ENCODE data around the gene SEMA4B. TPM values are rescaled to one million over a fixed set of nuclear protein-coding genes. Genes with fewer than 3 reads are reported as not detected.

SEMA4B gene, protein sequence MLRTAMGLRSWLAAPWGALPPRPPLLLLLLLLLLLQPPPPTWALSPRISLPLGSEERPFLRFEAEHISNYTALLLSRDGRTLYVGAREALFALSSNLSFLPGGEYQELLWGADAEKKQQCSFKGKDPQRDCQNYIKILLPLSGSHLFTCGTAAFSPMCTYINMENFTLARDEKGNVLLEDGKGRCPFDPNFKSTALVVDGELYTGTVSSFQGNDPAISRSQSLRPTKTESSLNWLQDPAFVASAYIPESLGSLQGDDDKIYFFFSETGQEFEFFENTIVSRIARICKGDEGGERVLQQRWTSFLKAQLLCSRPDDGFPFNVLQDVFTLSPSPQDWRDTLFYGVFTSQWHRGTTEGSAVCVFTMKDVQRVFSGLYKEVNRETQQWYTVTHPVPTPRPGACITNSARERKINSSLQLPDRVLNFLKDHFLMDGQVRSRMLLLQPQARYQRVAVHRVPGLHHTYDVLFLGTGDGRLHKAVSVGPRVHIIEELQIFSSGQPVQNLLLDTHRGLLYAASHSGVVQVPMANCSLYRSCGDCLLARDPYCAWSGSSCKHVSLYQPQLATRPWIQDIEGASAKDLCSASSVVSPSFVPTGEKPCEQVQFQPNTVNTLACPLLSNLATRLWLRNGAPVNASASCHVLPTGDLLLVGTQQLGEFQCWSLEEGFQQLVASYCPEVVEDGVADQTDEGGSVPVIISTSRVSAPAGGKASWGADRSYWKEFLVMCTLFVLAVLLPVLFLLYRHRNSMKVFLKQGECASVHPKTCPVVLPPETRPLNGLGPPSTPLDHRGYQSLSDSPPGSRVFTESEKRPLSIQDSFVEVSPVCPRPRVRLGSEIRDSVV
- total RNA-seq, result 23.9 and 27.2 TPM in 2 replicates

DNA sequence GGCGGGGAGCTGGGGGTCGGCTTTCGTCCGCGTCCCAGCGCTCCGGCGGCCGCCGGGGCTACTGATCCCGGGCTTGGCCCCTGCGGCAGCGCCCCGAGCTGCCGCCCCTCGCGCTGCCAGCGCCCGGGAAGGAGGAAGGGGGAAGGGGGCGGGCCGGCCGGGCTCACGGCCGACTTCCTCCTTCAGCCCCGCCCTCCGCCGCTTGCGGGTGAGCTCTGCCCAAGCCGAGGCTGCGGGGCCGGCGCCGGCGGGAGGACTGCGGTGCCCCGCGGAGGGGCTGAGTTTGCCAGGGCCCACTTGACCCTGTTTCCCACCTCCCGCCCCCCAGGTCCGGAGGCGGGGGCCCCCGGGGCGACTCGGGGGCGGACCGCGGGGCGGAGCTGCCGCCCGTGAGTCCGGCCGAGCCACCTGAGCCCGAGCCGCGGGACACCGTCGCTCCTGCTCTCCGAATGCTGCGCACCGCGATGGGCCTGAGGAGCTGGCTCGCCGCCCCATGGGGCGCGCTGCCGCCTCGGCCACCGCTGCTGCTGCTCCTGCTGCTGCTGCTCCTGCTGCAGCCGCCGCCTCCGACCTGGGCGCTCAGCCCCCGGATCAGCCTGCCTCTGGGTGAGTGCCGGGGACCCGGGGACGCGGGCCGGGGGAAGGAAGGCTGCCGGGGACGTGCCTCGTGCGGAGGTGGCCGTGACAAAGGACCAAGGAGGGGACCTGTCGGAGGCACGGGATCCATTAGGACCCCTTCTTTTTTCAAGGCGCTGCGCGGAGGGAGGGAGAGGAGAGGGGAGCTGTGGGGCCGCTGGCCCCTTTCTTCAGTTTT lies at the start of gene SEMA4B:
Gene SEMA4B, plus strand, starts transcription at position 201 of the 814 bp plus-strand sequence. Its CDS starts 249 bp downstream, at position 450.

DNA sequence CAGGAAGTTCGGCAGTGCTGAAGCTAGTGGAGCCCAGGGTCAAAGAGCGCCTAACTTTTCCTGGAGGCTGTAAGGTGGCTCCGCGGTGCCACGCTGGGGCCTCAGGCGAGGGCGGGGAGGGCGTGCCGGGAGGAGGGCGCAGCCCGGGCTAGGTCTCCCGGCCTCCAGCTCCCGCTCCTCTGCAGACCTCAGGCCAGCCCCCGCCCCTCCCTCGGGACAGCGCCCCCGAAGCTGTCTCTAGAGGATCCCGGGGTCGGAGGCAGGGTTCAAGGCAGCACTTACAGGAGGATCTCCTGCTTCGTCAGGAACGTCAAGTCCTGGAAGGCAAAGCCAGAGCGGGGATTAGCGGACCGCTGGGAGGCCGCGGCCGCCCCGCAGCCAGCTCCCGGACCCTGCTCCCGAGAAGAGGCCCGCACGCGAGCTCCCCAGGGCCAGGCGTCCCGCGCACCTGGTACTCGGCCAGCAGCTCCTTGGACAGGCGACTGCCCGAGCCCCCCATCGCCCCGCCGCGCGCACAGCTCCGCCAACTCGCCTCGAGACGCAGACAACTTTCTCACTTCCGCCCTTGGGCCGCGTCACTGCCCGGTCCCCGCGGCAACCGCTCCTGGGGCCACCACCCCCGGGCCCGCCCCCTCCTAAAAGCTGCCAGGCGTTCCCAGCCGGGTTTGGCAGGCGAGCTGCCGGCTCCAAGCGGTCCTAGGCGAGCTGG lies 32.4 kb downstream of the SEMA4B start, which contains the start of gene CIB1:
Gene CIB1, minus strand, starts transcription at position 555 of the 709 bp plus-strand sequence. Its CDS starts 56 bp downstream, at position 499.

DNA sequence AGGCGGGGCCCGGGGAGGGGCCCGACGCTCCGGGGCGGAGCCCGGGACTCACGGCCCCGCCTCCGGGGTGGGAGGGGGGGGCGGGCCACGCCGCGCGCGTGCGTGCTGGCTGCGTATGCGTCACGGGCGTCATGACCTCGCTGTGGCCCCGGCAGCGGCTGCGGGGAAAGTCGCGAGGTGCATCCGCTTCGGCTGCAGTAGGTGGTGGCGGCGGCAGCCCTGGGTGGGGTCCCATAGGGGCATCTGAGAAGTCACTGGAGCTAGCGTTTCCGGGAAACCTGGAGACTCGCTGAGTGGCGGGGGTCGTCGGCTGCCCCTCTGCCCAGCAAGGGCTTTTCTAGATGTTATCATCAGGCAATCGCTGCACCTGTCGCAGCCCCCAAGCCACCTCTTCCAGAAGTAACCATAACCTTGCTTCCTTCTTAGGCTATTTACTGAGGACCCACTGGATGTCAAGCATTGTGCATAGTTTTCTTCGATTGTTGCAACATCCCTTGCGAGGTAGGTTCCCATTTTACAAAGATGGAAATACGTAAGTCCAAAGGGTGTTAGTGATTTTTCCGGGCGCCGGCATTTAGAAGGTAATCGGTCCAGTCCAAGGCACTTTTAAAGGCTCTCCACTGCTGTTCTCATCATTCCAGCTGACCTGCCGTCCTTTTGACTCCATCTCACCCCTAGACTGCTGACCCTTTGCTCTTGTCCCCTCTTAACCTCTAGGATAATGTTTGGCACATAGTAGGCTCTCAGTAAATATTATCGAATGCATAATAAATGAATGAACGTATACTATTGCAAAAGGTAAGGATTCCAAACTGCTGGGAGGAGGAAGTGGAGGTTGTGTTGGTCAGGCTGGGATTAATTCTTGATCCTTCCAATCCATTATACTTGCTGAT lies 33.2 kb downstream of the SEMA4B start, which contains the start of gene GDPGP1:
Gene GDPGP1, plus strand, starts transcription at position 114 of the 893 bp plus-strand sequence. CDS start 6,700 bp downstream, outside the sequence.

DNA sequence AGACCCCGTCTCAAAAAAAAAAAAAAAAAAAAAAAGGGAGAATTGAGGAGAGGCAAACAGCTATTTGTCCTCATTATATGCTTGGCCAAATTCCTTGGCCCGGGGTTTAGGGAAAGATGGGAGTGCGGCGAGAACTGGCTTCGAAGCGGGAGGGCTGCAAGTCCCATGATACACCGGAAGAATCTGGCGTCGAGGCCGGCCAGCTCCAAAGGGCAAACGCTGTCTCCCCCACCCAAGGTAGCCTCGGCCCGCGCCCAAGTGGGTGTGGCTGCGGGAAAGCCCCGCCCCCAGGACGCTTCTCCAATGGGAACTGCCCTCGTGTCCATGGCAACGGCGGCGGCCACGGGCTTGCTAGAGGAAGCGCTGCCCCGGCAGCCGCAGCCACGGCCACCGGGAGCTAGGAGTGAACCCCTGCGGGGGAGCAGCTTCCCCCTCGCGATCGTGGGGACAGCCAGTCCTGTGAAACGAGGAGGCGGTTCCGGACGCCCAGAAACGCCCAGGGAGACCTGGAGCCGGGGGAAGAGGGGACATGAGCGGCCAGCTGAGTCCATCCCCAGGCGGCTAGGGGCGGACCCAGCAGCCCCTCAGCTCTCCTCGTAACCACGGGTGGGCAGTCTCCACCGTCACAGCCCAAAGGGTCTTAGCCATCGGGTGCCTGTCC lies 48.2 kb downstream of the SEMA4B start, which contains the start of gene TTLL13:
Gene TTLL13, plus strand, starts transcription at position 354 of the 661 bp plus-strand sequence. CDS start 1,075 bp downstream, outside the sequence.

DNA sequence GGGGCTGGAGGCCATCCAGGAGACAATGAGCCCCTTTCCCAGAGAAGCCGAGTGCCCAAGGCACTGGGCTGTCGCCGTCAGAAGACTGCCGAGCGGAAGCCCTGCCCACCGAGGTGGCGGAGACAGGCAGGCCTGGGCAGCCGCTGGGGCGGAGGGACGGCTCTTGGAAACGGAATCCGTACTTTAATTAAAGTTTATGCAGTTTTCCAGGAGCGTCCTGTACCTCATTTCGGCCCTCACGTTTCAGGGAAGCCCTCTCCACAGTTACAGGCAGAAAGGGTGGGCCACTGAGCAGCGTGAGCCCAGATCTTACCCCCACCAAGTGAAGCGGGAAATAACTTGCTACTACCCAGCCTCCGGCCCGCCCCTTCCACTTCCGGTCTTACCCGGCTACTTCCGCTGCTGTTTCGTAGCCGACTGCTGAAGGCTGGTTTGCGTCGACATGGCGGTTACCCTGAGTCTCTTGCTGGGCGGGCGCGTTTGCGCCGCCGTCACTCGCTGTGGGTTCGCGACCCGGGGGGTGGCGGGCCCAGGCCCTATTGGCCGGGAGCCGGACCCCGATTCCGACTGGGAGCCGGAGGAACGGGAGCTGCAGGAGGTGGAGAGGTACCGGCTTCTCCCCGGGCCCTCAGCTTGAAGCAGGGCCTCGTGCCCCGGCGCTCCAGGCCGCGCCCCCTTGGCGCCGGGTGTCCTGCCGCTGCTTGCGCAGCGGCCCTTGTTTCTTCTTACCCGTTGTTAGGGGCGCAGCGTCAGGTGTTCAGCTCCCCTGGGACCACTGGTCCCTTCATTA lies 64.3 kb downstream of the SEMA4B start, which contains the start of gene NGRN:
Gene NGRN, plus strand, starts transcription at position 402 of the 790 bp plus-strand sequence. Its CDS starts 41 bp downstream, at position 443.

Small RNAs within 50 kb of the gene (small RNA-seq; reads per million reads assigned to genes)
- gene RN7SL346P (ENCODE audit: low replicate concordance), result not detected

Other genes starting within 250 kb of the SEMA4B start
- gene ZNF710, start 200.0 kb upstream of the SEMA4B start, total RNA-seq, result 11.6 and 29.2 TPM in 2 replicates
- gene IDH2, start 98.9 kb upstream of the SEMA4B start, total RNA-seq, result 52.3 and 65.7 TPM in 2 replicates
- 21.9 and 37.0 TPM in 2 replicates for gene CIB1, start 32.6 kb downstream of the SEMA4B start, total RNA-seq
- 3.3 and 6.3 TPM in 2 replicates for gene GDPGP1, start 32.9 kb downstream of the SEMA4B start, total RNA-seq
- not detected in 2 replicates for gene TTLL13, start 48.2 kb downstream of the SEMA4B start, total RNA-seq
- gene NGRN, start 64.3 kb downstream of the SEMA4B start, total RNA-seq, result 61.9 and 80.7 TPM in 2 replicates
- 0.44 and 1.3 TPM in 2 replicates for gene ZNF774, start 151.0 kb downstream of the SEMA4B start, total RNA-seq
- gene IQGAP1, start 186.9 kb downstream of the SEMA4B start, total RNA-seq, result 300 and 381 TPM in 2 replicates